Right lobe of liver (tissue), 6 donors: ENCODE data around the gene ERCC6L2. TPM values are rescaled to one million over a fixed set of nuclear protein-coding genes. Genes with fewer than 3 reads are reported as not detected.

Experiments used
- ATAC-seq, 4 donors: fragments of 200-7000 bp; cut with Tn5 transposase; one replicate each; pipeline ENCODE4 v1.9.1; 2020; ENCODE audit warnings: mild to moderate bottlenecking in 4 of 4, moderate library complexity in 4 of 4
- DNase-seq, 3 donors: peaks; one replicate each; pipeline ENCODE4 v3.0.0-alpha.2; 2020
- H3K27ac ChIP-seq, 3 donors: fragments of 200-600 bp; one replicate each; pipeline ENCODE4 v1.8.0; 2022
- H3K27me3 ChIP-seq, 2 donors: fragments of 200-600 bp; one replicate each; pipeline ENCODE4 v1.8.0; 2022
- H3K36me3 ChIP-seq, 4 donors: fragments of 200-600 bp; sonication (generic) in 1 of 4; one replicate each; pipeline versions ENCODE4 v1.5.1 to v1.8.0; 2017 to 2022; ENCODE audit warnings: control low read depth in 1 of 4
- H3K4me1 ChIP-seq, 4 donors: fragments of 200-600 bp; sonication (generic) in 1 of 4; one replicate each; pipeline versions ENCODE4 v1.5.1 to v1.8.0; 2017 to 2022; ENCODE audit warnings: control low read depth in 1 of 4
- H3K4me3 ChIP-seq, 3 donors: fragments of 200-600 bp; one replicate each; pipeline ENCODE4 v1.8.0; 2022
- H3K9me3 ChIP-seq, 4 donors: fragments of 200-600 bp; sonication (generic) in 1 of 4; one replicate each; pipeline versions ENCODE4 v1.5.1 to v1.8.0; 2017 to 2022; ENCODE audit warnings: control low read depth in 1 of 4
- CTCF ChIP-seq, 4 donors: fragments of 200-600 bp in 3 of 4; fragments of 450-650 bp in 1 of 4; IDR thresholded peaks; one replicate each; pipeline versions ENCODE4 v1.5.1 to v1.8.0; 2016 to 2022; ENCODE audit warnings: antibody characterized with exemption in 4 of 4, mild to moderate bottlenecking in 2 of 4
- POLR2A ChIP-seq: fragments of 450-650 bp; IDR thresholded peaks from one replicate; pipeline ENCODE4 v1.6.1; 2017; ENCODE audit warnings: antibody characterized with exemption, mild to moderate bottlenecking
- WGBS: methylation state at CpG from one replicate; pipeline ENCODE4 v1.1.6; 2018; ENCODE audit warnings: low coverage, low lambda C conversion rate; ENCODE audit not compliant: insufficient coverage; ENCODE audit errors: missing lambda C conversion rate; 5-methylcytosine and 5-hydroxymethylcytosine counted together
- intact Hi-C, 2 donors: fragments of 100-400 bp; cut with DNase I; formaldehyde crosslinking; loops; one replicate each; pipeline versions ENCODE4 v1.11.2 to v1.14.1; 2022
- total RNA-seq, 6 experiments: library from RNA; depleted of rRNA in 2 of 6; stranded (reverse); fragments of >200 nt in 2 of 6; fragmentation: NEBNext Ultra II Directional in 3 of 6; extraction: Animal tissue kit (Norgen Biotek cat#: 25700) in 3 of 6; gene quantifications; one replicate each; pipeline versions ENCODE4 v1.1.0 to v1.2.4, GENCODE V29; 2016 to 2023
- donor health status: DM: no; HTN: yes; CAD: no.
- donor health status: DM: no; HTN: no; CAD: no.
- donor health status: DM: no; HTN: no; CAD: no.
- donor health status: DM: no; HTN: yes; CAD: no.
- donor health status: DM: no; HTN: yes; CAD: no.

ERCC6L2 gene
- total RNA-seq, 6 experiments from 2014 or later = 11.5 to 21.1 (median 17.2) TPM

GRCh38 chr9:95852059-95853032 is 23.1 kb upstream of the ERCC6L2 start:
- Histone ChIP-seq H3K4me3 (no peak overlapping the region), H3K9me3 (no peaks in the 10 kb centered on the region), H3K27me3 (no peaks in the 10 kb centered on the region), H3K4me1 (no peaks in the 10 kb centered on the region), H3K27ac (no peak overlapping the region), H3K36me3 (no peaks in the 10 kb centered on the region)
- WGBS = 82% methylated on average over 7 of the region's 7 CpGs
- DNase-seq (no peak), ATAC-seq (no peak)
- TF ChIP-seq POLR2A (no peak), CTCF (IDR thresholded peaks at IDR 0.05) (no peak)
- intact Hi-C loops = no loop called here

- ATAC-seq (no peak), DNase-seq (no peak)
- Histone ChIP-seq H3K27ac (no peak overlapping the region), H3K36me3 (no peaks in the 10 kb centered on the region), H3K4me3 (no peak overlapping the region), H3K27me3 (no peaks in the 10 kb centered on the region), H3K4me1 (no peaks in the 10 kb centered on the region), H3K9me3 (no peaks in the 10 kb centered on the region)
- TF ChIP-seq POLR2A = no peak
- TF ChIP-seq CTCF (IDR thresholded peaks at IDR 0.05) = no peak
- WGBS = 73% methylated on average over 1 of the region's 1 CpG
- intact Hi-C loops = no loop called here
Observed at GRCh38 chr9:95854386-95855020, 21.0 kb upstream of the ERCC6L2 start.

GRCh38 chr9:95855961-95856360 is 19.5 kb upstream of the ERCC6L2 start:
- no peak overlapping the region for H3K4me3 ChIP-seq
- H3K4me1 ChIP-seq = no peaks in the 10 kb centered on the region
- no peaks in the 10 kb centered on the region for H3K36me3 ChIP-seq
- H3K9me3 ChIP-seq = no peaks in the 10 kb centered on the region
- no peak for TF ChIP-seq POLR2A
- TF ChIP-seq CTCF (IDR thresholded peaks at IDR 0.05) = no peak
- ATAC-seq (no peak), DNase-seq (no peak)
- no peak overlapping the region for H3K27ac ChIP-seq
- intact Hi-C loops = no loop called here
- no peaks in the 10 kb centered on the region for H3K27me3 ChIP-seq

GRCh38 chr9:95857124-95857523 is 18.4 kb upstream of the ERCC6L2 start:
- Histone ChIP-seq H3K27ac (no peak overlapping the region), H3K4me3 (no peak overlapping the region), H3K9me3 (no peaks in the 10 kb centered on the region), H3K27me3 (no peaks in the 10 kb centered on the region), H3K36me3 (no peaks in the 10 kb centered on the region), H3K4me1 (no peaks in the 10 kb centered on the region)
- DNase-seq (no peak), ATAC-seq (no peak)
- TF ChIP-seq POLR2A (no peak), CTCF (IDR thresholded peaks at IDR 0.05) (no peak)
- intact Hi-C loops = no loop called here
- 56% methylated on average over 1 of the region's 2 CpGs for WGBS
